CD14-positive monocyte (primary cell): ENCODE results near the gene MGAT5B. TPM values are rescaled to one million over a fixed set of nuclear protein-coding genes. Genes with fewer than 3 reads are reported as not detected.

ENCODE experiments used
- DNase-seq, 3 donors: peaks; one replicate each; pipeline ENCODE4 v3.0.0-alpha.2; 2011 to 2022
- H2AFZ ChIP-seq: 2 replicates; pipeline ENCODE4 v1.6.0; 2012; ENCODE audit warnings: mild to moderate bottlenecking, low read depth, low read length, inconsistent platforms; ENCODE audit not compliant: insufficient read depth, poor library complexity, severe bottlenecking
- H3K27ac ChIP-seq, 2 donors: 1 replicate in 1 of 2; 2 replicates in 1 of 2; pipeline ENCODE4 v1.5.1; 2012 to 2013; ENCODE audit warnings: low read length in 2 of 2, control low read depth in 1 of 2, inconsistent platforms in 1 of 2, low read depth in 1 of 2, mild to moderate bottlenecking in 1 of 2
- H3K27me3 ChIP-seq, 2 donors: one replicate each; pipeline versions ENCODE4 v1.6.0 to v1.6.1; 2011 to 2013; ENCODE audit warnings: low read length in 2 of 2; ENCODE audit not compliant: control insufficient read depth in 2 of 2, insufficient read depth in 2 of 2
- H3K36me3 ChIP-seq, 2 donors: replicated peaks in 1 of 2; 1 replicate in 1 of 2; 2 replicates in 1 of 2; pipeline versions ENCODE4 v1.5.1 to v1.6.1; 2012 to 2013; ENCODE audit warnings: low read length in 2 of 2, control low read depth in 1 of 2, inconsistent platforms in 1 of 2, mild to moderate bottlenecking in 1 of 2; ENCODE audit not compliant: insufficient read depth in 2 of 2, control insufficient read depth in 1 of 2
- H3K4me1 ChIP-seq, 2 donors: 1 replicate in 1 of 2; 2 replicates in 1 of 2; pipeline versions ENCODE4 v1.5.1 to v1.6.1; 2012 to 2013; ENCODE audit warnings: low read length in 2 of 2, control low read depth in 1 of 2, inconsistent platforms in 1 of 2, mild to moderate bottlenecking in 1 of 2, moderate library complexity in 1 of 2; ENCODE audit not compliant: insufficient read depth in 2 of 2, control insufficient read depth in 1 of 2
- H3K4me2 ChIP-seq: replicated peaks from 2 replicates; pipeline ENCODE3; 2012; ENCODE audit warnings: low read length, moderate library complexity, mild to moderate bottlenecking; ENCODE audit not compliant: poor library complexity, severe bottlenecking; ENCODE audit errors: extremely low read depth
- H3K4me3 ChIP-seq, 3 experiments: fragments of 200-600 bp in 1 of 3; sonication (generic) in 1 of 3; replicated peaks in 1 of 3; 1 replicate in 2 of 3; 2 replicates in 1 of 3; pipeline ENCODE4 v1.5.1; 2011 to 2013; ENCODE audit warnings: low read length in 3 of 3, mild to moderate bottlenecking in 3 of 3, control low read depth in 2 of 3, low read depth in 2 of 3, inconsistent platforms in 1 of 3, moderate library complexity in 1 of 3
- H3K79me2 ChIP-seq: 2 replicates; pipeline ENCODE4 v1.6.0; 2012; ENCODE audit warnings: mild to moderate bottlenecking, control low read depth, inconsistent platforms, low read length, moderate library complexity; ENCODE audit not compliant: insufficient read depth
- H3K9ac ChIP-seq: 2 replicates; pipeline ENCODE4 v1.6.0; 2017; ENCODE audit warnings: low read length, mild to moderate bottlenecking; ENCODE audit not compliant: insufficient read depth, poor library complexity, severe bottlenecking
- H3K9me3 ChIP-seq, 2 donors: replicated peaks in 1 of 2; 1 replicate in 1 of 2; 2 replicates in 1 of 2; pipeline versions ENCODE4 v1.5.1 to v1.6.1; 2012 to 2013; ENCODE audit warnings: low read length in 2 of 2, control low read depth in 1 of 2; ENCODE audit not compliant: control insufficient read depth in 1 of 2, insufficient read depth in 1 of 2
- H4K20me1 ChIP-seq: 2 replicates; pipeline ENCODE4 v1.6.0; 2012; ENCODE audit warnings: mild to moderate bottlenecking, low read length, control low read depth, moderate library complexity; ENCODE audit not compliant: insufficient read depth
- H3K27ac Mint-ChIP-seq, 7 donors: one replicate each; pipeline ENCODE4 v1.8.0; 2020; ENCODE audit warnings: mild to moderate bottlenecking in 7 of 7, mixed read lengths in 7 of 7, moderate library complexity in 6 of 7, inconsistent platforms in 2 of 7
- H3K27me3 Mint-ChIP-seq, 3 donors: one replicate each; pipeline ENCODE4 v1.8.0; 2021 to 2022; ENCODE audit warnings: low read depth in 3 of 3, mild to moderate bottlenecking in 3 of 3, mixed read lengths in 3 of 3, moderate library complexity in 3 of 3, inconsistent platforms in 1 of 3
- H3K36me3 Mint-ChIP-seq, 2 donors: one replicate each; pipeline ENCODE4 v1.8.0; 2020; ENCODE audit warnings: mixed read lengths in 2 of 2, inconsistent platforms in 1 of 2, mild to moderate bottlenecking in 1 of 2
- H3K4me1 Mint-ChIP-seq: one replicate; pipeline ENCODE4 v1.8.0; 2020; ENCODE audit warnings: mild to moderate bottlenecking, mixed read lengths
- H3K4me3 Mint-ChIP-seq, 2 donors: one replicate each; pipeline ENCODE4 v1.8.0; 2020; ENCODE audit warnings: mild to moderate bottlenecking in 2 of 2, mixed read lengths in 2 of 2, moderate library complexity in 1 of 2
- H3K9me3 Mint-ChIP-seq, 7 donors: one replicate each; pipeline ENCODE4 v1.8.0; 2020 to 2022; ENCODE audit warnings: mixed read lengths in 7 of 7, mild to moderate bottlenecking in 6 of 7, moderate library complexity in 6 of 7, inconsistent platforms in 2 of 7
- WGBS: methylation state at CpG from one replicate; pipeline ENCODE4 v1.1.5; 2013; ENCODE audit warnings: missing lambda C conversion rate; ENCODE audit not compliant: insufficient coverage; 5-methylcytosine and 5-hydroxymethylcytosine counted together
- intact Hi-C, 2 donors: fragments of 100-400 bp; cut with micrococcal nuclease; formaldehyde crosslinking; loops; one replicate each; pipeline versions ENCODE4 v1.15.0 to v1.15.1; 2023
- polyA plus RNA-seq, 3 donors: library from polyadenylated mRNA; depleted of rRNA in 1 of 3; unstranded in 2 of 3; stranded (reverse) in 1 of 3; fragments of 300-500 nt in 2 of 3; fragments of >200 nt in 1 of 3; fragmentation: Illumina TruSeq in 2 of 3; gene quantifications; 1 replicate in 2 of 3; 2 replicates in 1 of 3; pipeline ENCODE4 v1.2.3, GENCODE V29; 2012 to 2021
- TF ChIP-seq, protein P1 (sequence below): fragments of 200-600 bp; IDR thresholded peaks from one replicate; pipeline ENCODE4 v1.8.0; 2022; ENCODE audit warnings: antibody characterized with exemption, mild to moderate bottlenecking

The MGAT5B gene
- polyA plus RNA-seq, 3 donors = not detected

DNA sequence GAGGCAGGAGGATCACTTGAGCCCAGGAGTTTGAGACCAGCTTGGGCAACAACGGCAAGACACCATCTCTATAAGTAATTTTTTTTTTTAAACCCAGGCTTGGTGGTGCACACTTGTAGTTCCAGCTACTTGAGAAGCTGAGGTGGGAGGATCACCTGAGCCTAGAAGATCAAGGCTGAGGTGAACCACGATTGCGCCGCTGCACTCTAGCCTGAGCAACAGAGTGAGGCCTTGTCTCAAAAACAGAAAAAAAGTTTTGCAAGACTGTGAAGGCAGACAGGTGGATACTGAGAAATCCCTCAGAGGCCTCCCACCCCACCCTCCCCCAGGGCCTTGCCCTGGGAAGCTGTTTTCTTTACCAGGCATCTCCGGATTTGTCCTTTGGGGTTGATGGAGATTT lies 125.4 kb downstream of the MGAT5B start:
- Histone ChIP-seq H3K27me3 (peaks cover 0 to 2% of the 10 kb centered on the region in 2 donors), H3K9me3 (no peaks in the 10 kb centered on the region), H3K4me3 (no peak overlapping the region), H3K4me2 (no peak overlapping the region), H2AFZ (no peak overlapping the region), H3K4me1 (no peaks in the 10 kb centered on the region), H3K36me3 (no peaks in the 10 kb centered on the region), H3K79me2 (no peaks in the 10 kb centered on the region), H3K9ac (no peak overlapping the region), H4K20me1 (no peaks in the 10 kb centered on the region), H3K27ac (no peak overlapping the region)
- Mint-ChIP-seq H3K4me3 (no peak overlapping the region), H3K4me1 (peaks cover 8% of the 10 kb centered on the region), H3K27ac (no peak overlapping the region), H3K36me3 (no peaks in the 10 kb centered on the region), H3K27me3 (peaks cover 11 to 13% (median 13%) of the 10 kb centered on the region in 3 donors), H3K9me3 (no peaks in the 10 kb centered on the region)
- TF ChIP-seq, protein P1, sequence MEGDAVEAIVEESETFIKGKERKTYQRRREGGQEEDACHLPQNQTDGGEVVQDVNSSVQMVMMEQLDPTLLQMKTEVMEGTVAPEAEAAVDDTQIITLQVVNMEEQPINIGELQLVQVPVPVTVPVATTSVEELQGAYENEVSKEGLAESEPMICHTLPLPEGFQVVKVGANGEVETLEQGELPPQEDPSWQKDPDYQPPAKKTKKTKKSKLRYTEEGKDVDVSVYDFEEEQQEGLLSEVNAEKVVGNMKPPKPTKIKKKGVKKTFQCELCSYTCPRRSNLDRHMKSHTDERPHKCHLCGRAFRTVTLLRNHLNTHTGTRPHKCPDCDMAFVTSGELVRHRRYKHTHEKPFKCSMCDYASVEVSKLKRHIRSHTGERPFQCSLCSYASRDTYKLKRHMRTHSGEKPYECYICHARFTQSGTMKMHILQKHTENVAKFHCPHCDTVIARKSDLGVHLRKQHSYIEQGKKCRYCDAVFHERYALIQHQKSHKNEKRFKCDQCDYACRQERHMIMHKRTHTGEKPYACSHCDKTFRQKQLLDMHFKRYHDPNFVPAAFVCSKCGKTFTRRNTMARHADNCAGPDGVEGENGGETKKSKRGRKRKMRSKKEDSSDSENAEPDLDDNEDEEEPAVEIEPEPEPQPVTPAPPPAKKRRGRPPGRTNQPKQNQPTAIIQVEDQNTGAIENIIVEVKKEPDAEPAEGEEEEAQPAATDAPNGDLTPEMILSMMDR = no peak
- no CpG with 5 or more reads among the region's 5 CpGs for WGBS
- no peak for DNase-seq
- intact Hi-C loops = no loop called here

DNA sequence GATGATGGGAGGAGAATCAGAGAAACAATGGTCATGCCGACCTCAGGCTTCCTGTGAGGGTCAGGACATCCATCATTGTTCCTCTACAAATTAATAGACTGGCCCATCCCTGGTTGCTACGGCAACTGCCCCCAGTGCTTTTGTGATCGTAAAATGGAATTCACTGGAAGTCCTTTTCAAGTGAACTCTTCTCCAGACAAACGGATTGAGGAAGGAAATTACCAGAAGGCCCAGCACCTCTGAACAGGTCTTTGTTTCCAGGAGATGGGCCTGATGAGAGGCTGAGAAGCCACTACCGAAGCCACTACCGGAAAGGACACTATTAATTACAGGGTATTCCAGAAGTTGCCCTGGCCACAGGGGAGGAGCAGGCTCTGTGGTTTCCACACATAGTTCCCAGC lies 126.0 kb downstream of the MGAT5B start:
- Histone ChIP-seq H3K36me3 (no peaks in the 10 kb centered on the region), H3K9ac (no peak overlapping the region), H3K4me2 (no peak overlapping the region), H2AFZ (no peak overlapping the region), H3K4me3 (no peak overlapping the region), H3K27me3 (peaks cover 0 to 2% of the 10 kb centered on the region in 2 donors), H3K4me1 (no peaks in the 10 kb centered on the region), H3K79me2 (no peaks in the 10 kb centered on the region), H3K9me3 (no peaks in the 10 kb centered on the region), H4K20me1 (no peaks in the 10 kb centered on the region), H3K27ac (no peak overlapping the region)
- Mint-ChIP-seq H3K36me3 (no peaks in the 10 kb centered on the region), H3K4me1 (peaks cover 9% of the 10 kb centered on the region), H3K9me3 (no peaks in the 10 kb centered on the region), H3K4me3 (no peak overlapping the region), H3K27ac (no peak overlapping the region), H3K27me3 (peaks cover 9 to 17% (median 11%) of the 10 kb centered on the region in 3 donors)
- intact Hi-C loops = no loop called here
- DNase-seq = no peak
- WGBS = 27% methylated on average over 5 of the region's 6 CpGs
- TF ChIP-seq, protein P1 = no peak
